SU-DHL-6 (cell line): ENCODE results near the gene CIRBP.
"Not testable (repeated sequence)": the region's sequence is repeated elsewhere in the genome, so short reads cannot be mapped to it uniquely, and the experiment has no call there.

Experiments used
- EZH2phosphoT487 ChIP-seq: fragments of 200-600 bp; sonication (generic), shearing (Covaris generic); conservative IDR thresholded peaks from 2 replicates; pipeline ENCODE4 v1.6.1; 2018; ENCODE audit warnings: mild to moderate bottlenecking, antibody characterized with exemption, low read length, moderate library complexity, mixed read lengths
- TF ChIP-seq, protein P1 (sequence below): fragments of 200-600 bp; sonication (generic); IDR thresholded peaks from one replicate; pipeline ENCODE4 v1.5.1; 2017; ENCODE audit warnings: antibody characterized with exemption, mild to moderate bottlenecking, low read length, moderate library complexity; ENCODE audit not compliant: insufficient read depth, poor library complexity, severe bottlenecking

DNA sequence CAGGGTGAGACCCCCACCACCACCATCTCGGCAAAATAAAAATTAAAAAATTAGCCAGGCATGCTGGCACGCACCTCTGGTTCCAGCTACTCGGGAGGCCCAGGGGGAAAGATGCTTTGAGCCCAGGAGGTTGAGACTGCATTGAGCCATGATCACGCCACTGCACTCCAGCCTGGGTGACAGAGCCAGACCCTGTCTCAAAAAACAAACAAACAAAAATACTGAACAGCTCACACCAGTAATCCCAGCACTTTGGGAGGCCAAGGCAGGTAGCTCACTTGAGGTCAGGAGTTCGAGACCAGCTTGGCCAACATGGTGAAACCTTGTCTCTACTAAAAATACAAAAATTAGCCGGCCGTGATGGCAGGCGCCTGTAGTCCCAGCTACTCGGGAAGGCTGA, 36.2 kb downstream of the CIRBP start:
- TF ChIP-seq, protein P1, sequence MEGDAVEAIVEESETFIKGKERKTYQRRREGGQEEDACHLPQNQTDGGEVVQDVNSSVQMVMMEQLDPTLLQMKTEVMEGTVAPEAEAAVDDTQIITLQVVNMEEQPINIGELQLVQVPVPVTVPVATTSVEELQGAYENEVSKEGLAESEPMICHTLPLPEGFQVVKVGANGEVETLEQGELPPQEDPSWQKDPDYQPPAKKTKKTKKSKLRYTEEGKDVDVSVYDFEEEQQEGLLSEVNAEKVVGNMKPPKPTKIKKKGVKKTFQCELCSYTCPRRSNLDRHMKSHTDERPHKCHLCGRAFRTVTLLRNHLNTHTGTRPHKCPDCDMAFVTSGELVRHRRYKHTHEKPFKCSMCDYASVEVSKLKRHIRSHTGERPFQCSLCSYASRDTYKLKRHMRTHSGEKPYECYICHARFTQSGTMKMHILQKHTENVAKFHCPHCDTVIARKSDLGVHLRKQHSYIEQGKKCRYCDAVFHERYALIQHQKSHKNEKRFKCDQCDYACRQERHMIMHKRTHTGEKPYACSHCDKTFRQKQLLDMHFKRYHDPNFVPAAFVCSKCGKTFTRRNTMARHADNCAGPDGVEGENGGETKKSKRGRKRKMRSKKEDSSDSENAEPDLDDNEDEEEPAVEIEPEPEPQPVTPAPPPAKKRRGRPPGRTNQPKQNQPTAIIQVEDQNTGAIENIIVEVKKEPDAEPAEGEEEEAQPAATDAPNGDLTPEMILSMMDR, result not testable (repeated sequence)
- TF ChIP-seq EZH2phosphoT487, result not testable (repeated sequence)
